Nephron progenitor cell (in vitro differentiated cells): Measurements from ENCODE around the gene PTX4.

Experiments used
- DNase-seq: peaks from one replicate; pipeline ENCODE4 v3.0.0; 2021
- H3K27ac Mint-ChIP-seq: 2 replicates; pipeline ENCODE4 v1.8.0; 2021; ENCODE audit warnings: mild to moderate bottlenecking, moderate library complexity, mixed read lengths
- H3K27me3 Mint-ChIP-seq: 2 replicates; pipeline ENCODE4 v1.8.0; 2021; ENCODE audit warnings: mild to moderate bottlenecking, low read depth, mixed read lengths; ENCODE audit not compliant: poor library complexity
- H3K36me3 Mint-ChIP-seq: 2 replicates; pipeline ENCODE4 v1.8.0; 2021; ENCODE audit warnings: low read depth, mixed read lengths
- H3K4me1 Mint-ChIP-seq: 2 replicates; pipeline ENCODE4 v1.8.0; 2021; ENCODE audit warnings: mixed read lengths
- H3K4me3 Mint-ChIP-seq: 2 replicates; pipeline ENCODE4 v1.8.0; 2021; ENCODE audit warnings: mild to moderate bottlenecking, moderate library complexity, mixed read lengths
- H3K9me3 Mint-ChIP-seq: 2 replicates; pipeline ENCODE4 v1.8.0; 2021; ENCODE audit warnings: mild to moderate bottlenecking, moderate library complexity, mixed read lengths
- TF ChIP-seq, protein P1 (sequence below): fragments of 200-600 bp; sonication (generic); IDR thresholded peaks from 2 replicates; pipeline ENCODE4 v1.5.0; 2021; ENCODE audit warnings: antibody characterized with exemption

The PTX4 gene

DNA sequence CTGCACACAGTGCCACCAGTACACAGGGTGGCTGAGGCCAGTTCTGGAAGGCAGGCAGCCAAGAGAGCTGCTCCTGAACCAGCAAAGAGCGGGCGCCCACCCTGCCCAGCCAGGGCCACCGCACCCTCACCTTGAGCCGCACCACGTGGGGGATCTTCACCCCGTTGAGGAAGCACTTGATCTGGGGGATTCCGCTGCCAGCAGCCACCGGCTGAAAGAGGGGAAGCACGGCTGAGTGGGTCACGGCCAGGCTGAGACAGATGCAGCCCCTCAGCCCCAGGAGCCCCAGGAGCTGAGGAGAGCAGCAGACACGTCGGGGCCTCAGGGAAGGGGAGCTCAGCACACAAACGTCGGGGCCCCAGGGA, 29.8 kb downstream of the PTX4 start:
- H3K27me3 Mint-ChIP-seq = no peaks in the 10 kb centered on the region
- H3K27ac Mint-ChIP-seq = no peak overlapping the region
- DNase-seq = no peak
- H3K4me3 Mint-ChIP-seq = no peak overlapping the region
- H3K4me1 Mint-ChIP-seq = no peaks in the 10 kb centered on the region
- H3K36me3 Mint-ChIP-seq = peaks cover 8% of the 10 kb centered on the region
- H3K9me3 Mint-ChIP-seq = no peaks in the 10 kb centered on the region
- TF ChIP-seq, protein P1, sequence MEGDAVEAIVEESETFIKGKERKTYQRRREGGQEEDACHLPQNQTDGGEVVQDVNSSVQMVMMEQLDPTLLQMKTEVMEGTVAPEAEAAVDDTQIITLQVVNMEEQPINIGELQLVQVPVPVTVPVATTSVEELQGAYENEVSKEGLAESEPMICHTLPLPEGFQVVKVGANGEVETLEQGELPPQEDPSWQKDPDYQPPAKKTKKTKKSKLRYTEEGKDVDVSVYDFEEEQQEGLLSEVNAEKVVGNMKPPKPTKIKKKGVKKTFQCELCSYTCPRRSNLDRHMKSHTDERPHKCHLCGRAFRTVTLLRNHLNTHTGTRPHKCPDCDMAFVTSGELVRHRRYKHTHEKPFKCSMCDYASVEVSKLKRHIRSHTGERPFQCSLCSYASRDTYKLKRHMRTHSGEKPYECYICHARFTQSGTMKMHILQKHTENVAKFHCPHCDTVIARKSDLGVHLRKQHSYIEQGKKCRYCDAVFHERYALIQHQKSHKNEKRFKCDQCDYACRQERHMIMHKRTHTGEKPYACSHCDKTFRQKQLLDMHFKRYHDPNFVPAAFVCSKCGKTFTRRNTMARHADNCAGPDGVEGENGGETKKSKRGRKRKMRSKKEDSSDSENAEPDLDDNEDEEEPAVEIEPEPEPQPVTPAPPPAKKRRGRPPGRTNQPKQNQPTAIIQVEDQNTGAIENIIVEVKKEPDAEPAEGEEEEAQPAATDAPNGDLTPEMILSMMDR = no peak

DNA sequence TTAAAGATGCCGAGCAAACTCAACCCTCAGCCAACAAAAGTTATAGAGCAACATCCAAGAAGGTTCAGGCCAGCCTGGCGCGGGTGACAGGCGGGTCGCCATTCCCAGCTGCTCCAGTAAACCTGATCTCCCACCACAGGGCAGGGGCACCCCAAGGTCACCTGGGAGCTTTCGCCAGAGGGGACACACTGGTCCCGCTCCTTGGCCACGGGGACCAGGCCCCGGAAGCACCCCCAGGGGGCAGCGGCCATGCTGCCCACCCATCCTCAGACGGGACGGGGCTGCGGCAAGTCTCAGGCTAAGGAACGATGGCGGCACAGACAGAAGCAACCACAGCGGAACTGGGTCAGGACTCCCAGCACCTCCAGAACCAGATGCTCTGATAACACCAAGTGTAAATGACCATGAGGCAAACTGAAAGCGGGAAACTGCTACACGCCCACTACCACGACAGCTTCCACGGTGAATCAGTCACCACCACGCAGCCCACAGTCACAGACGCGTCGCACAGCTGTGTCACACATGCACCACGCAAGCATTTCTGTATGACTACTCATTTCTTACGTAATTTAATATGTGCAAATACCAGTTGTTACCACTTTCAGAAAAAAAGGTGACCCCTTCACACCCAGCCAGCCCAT, 30.3 kb downstream of the PTX4 start:
- TF ChIP-seq, protein P1 = no peak
- Mint-ChIP-seq H3K9me3 (no peaks in the 10 kb centered on the region), H3K36me3 (peaks cover 8% of the 10 kb centered on the region), H3K4me3 (no peak overlapping the region), H3K27me3 (no peaks in the 10 kb centered on the region), H3K4me1 (no peaks in the 10 kb centered on the region), H3K27ac (peak overlapping the region; percentile 59)
- DNase-seq = no peak

GRCh38 chr16:1457489-1458245, 31.1 kb downstream of the PTX4 start:
- no peaks in the 10 kb centered on the region for H3K4me1 Mint-ChIP-seq
- no peaks in the 10 kb centered on the region for H3K9me3 Mint-ChIP-seq
- no peak overlapping the region for H3K4me3 Mint-ChIP-seq
- DNase-seq = no peak
- no peaks in the 10 kb centered on the region for H3K27me3 Mint-ChIP-seq
- peaks cover 2% of the 10 kb centered on the region for H3K36me3 Mint-ChIP-seq
- TF ChIP-seq, protein P1 = no peak
- H3K27ac Mint-ChIP-seq = peak overlapping the region; percentile 59

- H3K27me3 Mint-ChIP-seq = no peaks in the 10 kb centered on the region
- TF ChIP-seq, protein P1 = no peak
- no peak for DNase-seq
- H3K27ac Mint-ChIP-seq = no peak overlapping the region
- no peaks in the 10 kb centered on the region for H3K4me1 Mint-ChIP-seq
- H3K36me3 Mint-ChIP-seq = no peaks in the 10 kb centered on the region
- no peaks in the 10 kb centered on the region for H3K9me3 Mint-ChIP-seq
- no peak overlapping the region for H3K4me3 Mint-ChIP-seq
Observed at GRCh38 chr16:1456951-1457350, 31.8 kb downstream of the PTX4 start.

- H3K4me1 Mint-ChIP-seq = no peaks in the 10 kb centered on the region
- no peak for DNase-seq
- TF ChIP-seq, protein P1 = no peak
- H3K36me3 Mint-ChIP-seq = no peaks in the 10 kb centered on the region
- no peaks in the 10 kb centered on the region for H3K9me3 Mint-ChIP-seq
- H3K27ac Mint-ChIP-seq = no peak overlapping the region
- no peak overlapping the region for H3K4me3 Mint-ChIP-seq
- no peaks in the 10 kb centered on the region for H3K27me3 Mint-ChIP-seq
Observed at GRCh38 chr16:1455190-1456171, 33.3 kb downstream of the PTX4 start.
